GM12878 (cell line): Measurements from ENCODE around the gene UBB. TPM values are rescaled to one million over a fixed set of nuclear protein-coding genes. Genes with fewer than 3 reads are reported as not detected.

Source experiments
- ATAC-seq: fragments of 200-7000 bp; cut with Tn5 transposase; 3 replicates; pipeline ENCODE4 v1.9.1; 2020; ENCODE audit warnings: mild to moderate bottlenecking, moderate library complexity
- BruUV-seq: library from RNA; stranded (reverse); fragments of 400-500 nt; replicated peaks from 2 replicates; lab custom pipeline; 2021; lab: Mats Ljungman, UMichigan
- CTCF ChIA-PET: fragments of 300-600 bp; sonication (Branson Sonifier 250); formaldehyde crosslinking; extraction: SDS; loops from one replicate; lab custom pipeline; 2021; ENCODE audit warnings: inconsistent platforms; lab: Yijun Ruan, JAX
- POLR2A ChIA-PET: fragments of 350-600 bp; formaldehyde crosslinking; extraction: SDS; loops from one replicate; lab custom pipeline; 2021; ENCODE audit warnings: inconsistent platforms; lab: Charles Lee
- RAD21 ChIA-PET: fragments of 300-600 bp; sonication (Branson Sonifier 250); formaldehyde crosslinking; loops from one replicate; lab custom pipeline; 2023; ENCODE audit warnings: antibody characterized with exemption; ENCODE audit not compliant: unreplicated experiment; lab: Charles Lee
- SMC1A ChIA-PET: fragments of 300-600 bp; sonication (Branson Sonifier 250); formaldehyde crosslinking; loops from one replicate; lab custom pipeline; 2023; ENCODE audit not compliant: unreplicated experiment, uncharacterized antibody; lab: Charles Lee
- DNase-seq: peaks from one replicate; pipeline ENCODE4 v3.0.0-alpha.2; 2011; ENCODE audit warnings: low read depth, low spot score
- FAIRE-seq: peaks from 3 replicates; lab custom pipeline; 2011; peaks lifted over from hg19 to GRCh38; lab: Jason Lieb, UNC
- H2AFZ ChIP-seq: 2 replicates; pipeline ENCODE4 v1.6.0; 2011; ENCODE audit warnings: low read depth, low read length, control low read depth; ENCODE audit not compliant: control insufficient read depth
- H3K27ac ChIP-seq: 2 replicates; pipeline ENCODE4 v1.5.1; 2011; ENCODE audit warnings: control low read depth; ENCODE audit not compliant: control insufficient read depth, insufficient read depth
- H3K27me3 ChIP-seq, 2 experiments: replicated peaks in 1 of 2; 2 replicates each; pipeline versions ENCODE4 v1.6.0 to v1.6.1; 2011; ENCODE audit warnings: low read length in 1 of 2; ENCODE audit not compliant: control insufficient read depth in 2 of 2, insufficient read depth in 2 of 2
- H3K36me3 ChIP-seq, 2 experiments: 2 replicates each; pipeline ENCODE4 v1.5.1; 2011; ENCODE audit warnings: low read length in 1 of 2; ENCODE audit not compliant: control insufficient read depth in 2 of 2, insufficient read depth in 2 of 2
- H3K4me1 ChIP-seq: 2 replicates; pipeline ENCODE4 v1.6.1; 2011; ENCODE audit warnings: mild to moderate bottlenecking, low read length, moderate library complexity, mixed read lengths; ENCODE audit not compliant: control insufficient read depth, insufficient read depth
- H3K4me2 ChIP-seq: 2 replicates; pipeline ENCODE4 v1.6.0; 2011; ENCODE audit warnings: control low read depth; ENCODE audit not compliant: control insufficient read depth, insufficient read depth
- H3K4me3 ChIP-seq: fragments of 200-600 bp; sonication (generic); 2 replicates; pipeline ENCODE4 v1.5.1; 2016
- H3K79me2 ChIP-seq: 2 replicates; pipeline ENCODE4 v1.6.0; 2011; ENCODE audit warnings: low read length; ENCODE audit not compliant: control insufficient read depth, insufficient read depth
- H3K9ac ChIP-seq: 2 replicates; pipeline ENCODE4 v1.8.0; 2011; ENCODE audit warnings: low read length, control low read depth, mixed read lengths; ENCODE audit not compliant: control insufficient read depth, insufficient read depth
- H3K9me3 ChIP-seq: replicated peaks from 3 replicates; pipeline ENCODE4 v1.5.1; 2011; ENCODE audit warnings: mild to moderate bottlenecking, low read length; ENCODE audit not compliant: control insufficient read depth, insufficient read depth
- H4K20me1 ChIP-seq: 2 replicates; pipeline ENCODE4 v1.6.0; 2011; ENCODE audit not compliant: control insufficient read depth, insufficient read depth
- BCL11A ChIP-seq: IDR thresholded peaks from 2 replicates; pipeline ENCODE4 v1.6.1; 2011; ENCODE audit warnings: low read depth, low read length
- BHLHE40 ChIP-seq, 2 experiments: fragments of 450-650 bp in 1 of 2; IDR thresholded peaks; 2 replicates each; pipeline ENCODE4 v1.6.1; 2011 to 2017; ENCODE audit warnings: low read depth in 2 of 2, borderline replicate concordance in 1 of 2, improper control_type of control experiment in 1 of 2, low read length in 1 of 2, mild to moderate bottlenecking in 1 of 2
- CBX5 ChIP-seq: sonication (generic); IDR thresholded peaks from 2 replicates; pipeline ENCODE4 v1.6.1; 2016; ENCODE audit warnings: low read depth, moderate library complexity, mild to moderate bottlenecking, inconsistent platforms
- DPF2 ChIP-seq: fragments of 450-650 bp; IDR thresholded peaks from 2 replicates; pipeline ENCODE4 v1.6.1; 2017; ENCODE audit warnings: mild to moderate bottlenecking
- EP300 ChIP-seq, 2 experiments: fragments of 150-350 bp in 1 of 2; IDR thresholded peaks; 2 replicates each; pipeline ENCODE4 v1.6.1; 2011 to 2012; ENCODE audit warnings: low read depth in 2 of 2, low read length in 2 of 2, borderline replicate concordance in 1 of 2, improper control_type of control experiment in 1 of 2, inconsistent platforms in 1 of 2; ENCODE audit not compliant: control insufficient read depth in 1 of 2
- HDAC6 ChIP-seq: fragments of 200-600 bp; sonication (generic); IDR thresholded peaks from one replicate; pipeline ENCODE4 v1.8.0; 2017; ENCODE audit warnings: antibody characterized with exemption; ENCODE audit not compliant: unreplicated experiment
- KDM1A ChIP-seq: fragments of 200-600 bp; sonication (generic); IDR thresholded peaks from 2 replicates; pipeline ENCODE4 v1.6.1; 2016; ENCODE audit warnings: borderline replicate concordance
- LARP7 ChIP-seq: fragments of 450-650 bp; IDR thresholded peaks from 2 replicates; pipeline ENCODE4 v1.6.1; 2017; ENCODE audit warnings: mild to moderate bottlenecking
- MLLT1 ChIP-seq: fragments of 450-650 bp; IDR thresholded peaks from 2 replicates; pipeline ENCODE4 v1.6.1; 2016; ENCODE audit warnings: mild to moderate bottlenecking
- NFXL1 ChIP-seq: fragments of 450-650 bp; IDR thresholded peaks from 2 replicates; pipeline ENCODE4 v1.6.1; 2017; ENCODE audit warnings: antibody characterized with exemption, mild to moderate bottlenecking, borderline replicate concordance
- NRF1 ChIP-seq: conservative IDR thresholded peaks from 2 replicates; pipeline ENCODE4 v1.6.1; 2011; ENCODE audit warnings: mild to moderate bottlenecking, low read depth, low read length, improper control_type of control experiment
- POLR2AphosphoS5 ChIP-seq: IDR thresholded peaks from 2 replicates; pipeline ENCODE4 v1.6.1; 2011; ENCODE audit warnings: mild to moderate bottlenecking, low read length, inconsistent platforms
- RBBP5 ChIP-seq: fragments of 200-600 bp; sonication (generic); conservative IDR thresholded peaks from 2 replicates; pipeline ENCODE4 v1.6.1; 2016
- SIN3A ChIP-seq: IDR thresholded peaks from 2 replicates; pipeline ENCODE4 v1.6.1; 2012; ENCODE audit warnings: low read depth, low read length, improper control_type of control experiment
- SMARCA5 ChIP-seq: fragments of 450-650 bp; IDR thresholded peaks from 2 replicates; pipeline ENCODE4 v1.6.1; 2017; ENCODE audit warnings: mild to moderate bottlenecking
- SP1 ChIP-seq: IDR thresholded peaks from one replicate; pipeline ENCODE4 v1.6.1; 2011; ENCODE audit warnings: low read depth, low read length
- TCF12 ChIP-seq: IDR thresholded peaks from 2 replicates; pipeline ENCODE4 v1.6.1; 2011; ENCODE audit warnings: low read depth, mild to moderate bottlenecking, low read length
- TCF3 ChIP-seq: IDR thresholded peaks from 2 replicates; pipeline ENCODE4 v1.6.1; 2012; ENCODE audit warnings: low read depth, mild to moderate bottlenecking, low read length, borderline replicate concordance; ENCODE audit not compliant: insufficient read depth
- YY1 ChIP-seq: IDR thresholded peaks from 2 replicates; pipeline ENCODE4 v1.6.1; 2011; ENCODE audit warnings: low read depth, mild to moderate bottlenecking, low read length
- ZNF217 ChIP-seq: fragments of 450-650 bp; IDR thresholded peaks from 2 replicates; pipeline ENCODE4 v1.6.1; 2017; ENCODE audit warnings: antibody characterized with exemption, mild to moderate bottlenecking
- WGBS: methylation state at CpG from one replicate; pipeline ENCODE4 v1.1.6; 2016; ENCODE audit warnings: low lambda C conversion rate; ENCODE audit not compliant: insufficient replicate concordance, insufficient coverage; ENCODE audit errors: missing lambda C conversion rate; 5-methylcytosine and 5-hydroxymethylcytosine counted together
- in situ Hi-C: fragments of 300-500 bp; cut with MboI; formaldehyde crosslinking; loops from 9 replicates; pipeline ENCODE4 v1.14.3; 2018; ENCODE audit warnings: mixed read lengths
- intact Hi-C: fragments of 100-400 bp; cut with micrococcal nuclease; formaldehyde crosslinking; loops from one replicate; pipeline ENCODE4 v1.14.2; 2022; ENCODE audit not compliant: unreplicated experiment
- polyA plus RNA-seq, 11 experiments: library from polyadenylated mRNA; depleted of rRNA in 4 of 11; unstranded in 6 of 11; stranded (reverse) in 5 of 11; fragments of >200 nt; fragmentation: Nextera tagmentation in 4 of 11; fragmentation: Illumina TruSeq in 1 of 11; extraction: Ambion mirVana in 4 of 11; extraction: Trizol in 1 of 11; gene quantifications; 1 replicate in 1 of 11; 2 replicates in 10 of 11; pipeline versions ENCODE4 v1.2.1 to v1.2.3, GENCODE V29; 2011 to 2016; ENCODE audit warnings: inconsistent platforms in 2 of 11, missing spikeins in 2 of 11, low read depth in 1 of 11
- total RNA-seq, 4 experiments: library from RNA; depleted of rRNA in 3 of 4; stranded (reverse); fragments of >200 nt in 3 of 4; fragmentation: Illumina TruSeq in 1 of 4; extraction: Trizol in 1 of 4; gene quantifications; 2 replicates each; pipeline versions ENCODE4 v1.2.1 to v1.2.3, GENCODE V29; 2013 to 2021

Gene UBB
- total and polyA plus RNA-seq, 10 of the 15 experiments (the other 5 are each of a cell fraction or from before 2014, with no cell fraction given): 1,133 to 4,246 (median 2,099) TPM

DNA sequence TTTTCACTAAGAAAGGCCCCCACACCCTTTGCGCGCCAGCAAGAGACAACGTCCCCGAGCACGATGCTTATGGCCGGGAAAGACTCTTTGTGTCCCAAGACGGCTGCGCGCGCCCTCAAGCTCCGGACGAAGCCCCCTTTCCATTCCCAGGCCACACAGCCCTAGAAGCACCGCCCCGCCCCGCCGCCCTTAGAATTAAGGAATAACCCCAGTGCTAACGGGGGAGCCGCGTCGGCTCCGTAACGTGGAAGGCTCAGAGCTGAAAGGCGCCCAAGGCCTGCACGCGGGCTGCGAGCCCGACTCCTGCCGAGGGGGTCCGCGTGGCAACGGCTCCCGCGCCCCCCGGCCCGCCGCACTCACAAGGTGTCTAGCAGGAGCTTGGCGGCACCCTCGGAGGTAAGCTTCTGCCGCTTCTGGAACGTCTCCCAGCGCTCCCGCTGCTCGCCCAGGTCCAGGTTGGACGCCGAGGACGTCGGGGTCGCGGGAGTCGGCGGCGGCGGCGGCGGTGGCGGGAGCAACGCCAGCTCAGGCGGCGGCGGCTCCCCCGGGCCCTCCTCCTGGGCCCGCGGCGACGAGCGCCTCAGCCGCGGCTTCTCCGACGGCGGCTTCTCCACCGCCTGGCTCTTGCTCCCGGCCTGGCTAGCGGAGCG is 28.1 kb upstream of the UBB start (continued):
- no peak for TF ChIP-seq SMARCA5
- peak; percentile 70; the same call in 1 of the 2 replicates for TF ChIP-seq LARP7

DNA sequence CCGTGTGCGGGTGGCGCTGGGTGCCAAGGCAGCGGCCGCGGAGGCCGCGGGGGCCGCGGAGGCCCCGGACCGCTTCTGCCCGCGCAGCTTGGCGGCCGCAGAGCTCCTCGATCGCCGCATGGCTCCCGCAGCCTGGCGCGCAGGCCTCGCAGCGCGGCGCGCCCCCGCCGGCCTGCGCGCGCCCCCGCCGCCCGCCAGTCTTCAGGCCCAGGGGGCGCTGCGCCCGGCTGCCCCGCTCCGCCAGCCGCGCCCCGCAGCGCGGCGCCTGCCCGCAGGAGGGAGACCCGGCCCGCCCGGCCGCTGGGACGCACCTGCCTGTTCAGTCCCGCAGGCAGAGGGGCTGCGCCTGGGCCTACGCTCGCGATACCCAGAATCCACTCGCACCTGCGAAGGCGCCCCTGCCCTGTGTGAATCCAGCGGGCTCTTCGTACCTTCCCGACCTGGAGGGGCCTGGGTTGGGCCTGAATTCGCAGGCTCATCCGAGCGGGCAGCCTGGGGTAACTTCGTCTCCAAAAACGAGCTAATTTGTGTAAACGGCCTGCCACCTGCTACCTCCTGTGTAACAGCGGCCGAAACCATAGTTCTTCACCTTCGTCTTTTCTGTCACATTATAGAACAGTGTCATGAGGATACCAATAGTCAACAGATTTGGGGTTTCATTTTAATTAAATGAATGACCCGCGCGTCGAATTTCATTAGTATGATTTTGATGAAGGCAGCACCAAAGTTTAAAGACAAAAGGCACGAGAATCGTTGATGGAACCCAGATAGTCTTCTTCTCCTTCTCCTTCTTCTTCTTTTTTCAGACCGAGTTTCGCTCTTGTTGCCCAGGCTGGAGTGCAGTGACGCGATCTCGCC is 27.3 kb upstream of the UBB start, which contains the start of gene CENPV:
Gene CENPV, minus strand, starts transcription at position 153 of the 858 bp plus-strand sequence. Its CDS starts 33 bp downstream, at position 120.
- ChIA-PET CTCF (interaction anchor here (0.7 to 8.2 kb wide), 13 partner anchors 11 to 281 kb away, joined by 3 to 88 read pairs (median 5); partner anchors contain the start of gene NCOR1), RAD21 (interaction anchor here (0.5 to 3.0 kb wide), 12 partner anchors 10 to 168 kb away, joined by 3 to 15 read pairs (median 4); partner anchors contain the start of gene TRPV2), POLR2A (interaction anchor here (0.5 to 2.0 kb wide), 8 partner anchors 10 to 137 kb away, joined by 3 to 8 read pairs (median 3); no protein-coding TSS in a partner anchor), SMC1A (interaction anchor here (0.6 to 4.3 kb wide), 3 partner anchors 10 to 124 kb away, joined by 3 to 28 read pairs (median 16); no protein-coding TSS in a partner anchor)
- Histone ChIP-seq H3K27me3 (no peaks in the 10 kb centered on the region), H3K9me3 (no peaks in the 10 kb centered on the region), H3K36me3 (peaks cover 2 to 4% of the 10 kb centered on the region in 2 experiments; a peak in 1 of 4 replicates), H3K79me2 (peaks cover 23% of the 10 kb centered on the region), H3K4me1 (peaks cover 3% of the 10 kb centered on the region; the same call in 1 of the 2 replicates), H3K4me3 (peak within 1 kb of the TSS; percentile 83), H4K20me1 (no peaks in the 10 kb centered on the region), H3K4me2 (peak within 1 kb of the TSS; percentile 96), H3K27ac (peak within 1 kb of the TSS; percentile 61), H3K9ac (peak within 1 kb of the TSS; percentile 71), H2AFZ (peak within 1 kb of the TSS; percentile 88)
- WGBS: 20% methylated on average over 56 of the region's 83 CpGs
- no peak for DNase-seq
- intact Hi-C loops: loop anchor here (2.0 kb wide), 1 partner anchor 67 kb away; no protein-coding TSS in a partner anchor
- in situ Hi-C loops: no loop called here
- no TSS peak for BruUV-seq
- FAIRE-seq: no peak
- ATAC-seq: peak; percentile 75
- no peak for TF ChIP-seq DPF2
- no peak for TF ChIP-seq NFXL1
- no peak for TF ChIP-seq BCL11A
- no peak for TF ChIP-seq EP300 (IDR thresholded peaks at IDR 0.05; ENCODE audit: borderline replicate concordance in 1 of 2, control insufficient read depth in 1 of 2, low read depth in 2 of 2, low read length in 2 of 2)
- peak; percentile 57; the same call in 1 of the 2 replicates for TF ChIP-seq TCF3
- TF ChIP-seq ZNF217: peak; percentile 37; the same call in 1 of the 2 replicates
- no peak for TF ChIP-seq YY1
- no peak for TF ChIP-seq NRF1
- no peak for TF ChIP-seq KDM1A
- 0 out of 2 replicates have a peak, but pooled peaks have one; percentile 31 for TF ChIP-seq CBX5
- TF ChIP-seq BHLHE40 (IDR thresholded peaks at IDR 0.05; ENCODE audit: borderline replicate concordance in 1 of 2, low read depth in 2 of 2, low read length in 1 of 2): peak in 1 of 2 experiments; percentile 46; a peak in 1 of 4 replicates
- peak; percentile 34; the same call in 1 of the 2 replicates for TF ChIP-seq POLR2AphosphoS5
- TF ChIP-seq SIN3A: no peak
- TF ChIP-seq SMARCA5: peak; percentile 93; the same call in 1 of the 2 replicates
- TF ChIP-seq HDAC6: no peak
- peak; percentile 63; the same call in 1 of the 2 replicates for TF ChIP-seq TCF12
- TF ChIP-seq SP1: no peak
- TF ChIP-seq RBBP5: no peak
- 0 out of 2 replicates have a peak, but pooled peaks have one; percentile 36 for TF ChIP-seq MLLT1
- TF ChIP-seq LARP7: no peak
